NOMO-1 treated with dmso at 0.1 percent for 144 hours (cell line): ENCODE results near the gene TMSB4X.

Experiments
- DNase-seq: peaks from one replicate; lab custom pipeline; 2025; ENCODE audit not compliant: unreplicated experiment; lab: John Stamatoyannopoulos, UW

TMSB4X gene

GRCh38 chrX:13022926-13023325 lies 48.0 kb downstream of the TMSB4X start:
- no peak for DNase-seq

- no peak for DNase-seq
Observed at GRCh38 chrX:13023567-13023966, 48.7 kb downstream of the TMSB4X start.

- DNase-seq, result no peak
Observed at GRCh38 chrX:13023979-13024378, 49.1 kb downstream of the TMSB4X start.

GRCh38 chrX:13024986-13025385 lies 50.1 kb downstream of the TMSB4X start:
- DNase-seq, result no peak
